Lower leg skin (tissue), 3 donors: ENCODE measurements around the gene SLC1A1.

Experiments used
- CTCF ChIP-seq, 3 donors: fragments of 450-650 bp; IDR thresholded peaks; one replicate each; pipeline ENCODE4 v1.5.1; 2016; ENCODE audit warnings: antibody characterized with exemption in 3 of 3, mild to moderate bottlenecking in 3 of 3, moderate library complexity in 2 of 3
- POLR2A ChIP-seq, 2 donors: fragments of 450-650 bp; IDR thresholded peaks; one replicate each; pipeline ENCODE4 v1.6.1; 2016 to 2017; ENCODE audit warnings: antibody characterized with exemption in 2 of 2, mild to moderate bottlenecking in 1 of 2, moderate library complexity in 1 of 2

GRCh38 chr9:4537581-4537980 lies 47.3 kb downstream of the SLC1A1 start:
- TF ChIP-seq CTCF (IDR thresholded peaks at IDR 0.05) (no peak), POLR2A (IDR thresholded peaks at IDR 0.05) (no peak)
